ENCODE measurements around the gene NFATC2.
A peak's percentile ranks its signal among the peaks of the same experiment; 100 is the strongest.

Gene NFATC2

DNA sequence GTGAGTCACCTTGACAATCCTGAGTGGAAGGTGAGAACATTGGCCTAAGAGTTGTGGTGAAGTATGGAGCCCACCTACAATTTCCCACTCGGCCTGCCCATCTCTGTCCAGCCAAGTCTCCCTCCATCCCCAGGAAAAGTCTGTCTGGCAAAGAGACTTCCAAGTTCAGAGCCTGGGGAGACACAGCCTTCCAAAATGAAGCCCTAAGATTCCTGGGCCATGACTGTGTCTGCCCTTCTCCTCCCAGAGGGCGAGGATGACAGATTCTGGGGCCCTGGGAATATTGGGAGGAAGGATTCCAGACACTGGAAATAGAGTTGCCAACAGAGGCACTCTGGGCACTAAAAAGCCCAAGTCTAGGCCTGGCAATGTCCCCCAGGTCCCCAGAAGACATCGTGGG lies 176.8 kb downstream of the NFATC2 start:
- Histone ChIP-seq H3K9ac (no peak overlapping the region), H3K36me3 (no peaks in the 10 kb centered on the region), H4K20me1 (no peaks in the 10 kb centered on the region; a peak in 1 of 22 replicates), H3K27ac (no peak overlapping the region), H3K4me3 (no peak overlapping the region), H3K4me2 (no peak overlapping the region), H3K9me3 (replicated peaks in 1 of 11) (peaks cover 24 to 29% (median 26%) of the 10 kb centered on the region in 11 experiments), H3K4me1 (peaks cover 0 to 14% (median 2%) of the 10 kb centered on the region in 10 experiments; a peak in 10 of 20 replicates), H3K27me3 (no peaks in the 10 kb centered on the region)
- TF ChIP-seq Cebpa-rat (IDR thresholded peaks at IDR 0.05): no peak

DNA sequence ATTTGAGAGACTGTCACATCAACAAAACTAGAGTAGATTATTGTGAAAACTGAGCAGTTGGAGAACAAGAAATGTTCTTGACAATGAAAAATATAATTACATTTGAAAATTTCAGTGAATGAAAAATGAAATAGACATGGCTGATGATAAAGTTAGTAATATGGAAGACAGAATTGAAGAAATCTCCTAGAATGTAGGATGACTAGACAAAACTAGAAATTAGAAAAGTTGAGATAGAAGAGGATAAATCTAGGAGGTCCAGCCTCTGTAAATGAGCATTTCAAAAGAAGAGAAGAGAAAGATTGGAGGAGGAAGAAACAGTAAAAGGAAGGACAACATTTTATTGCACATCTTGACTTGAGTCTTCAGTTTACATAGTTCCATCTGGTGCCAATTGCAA lies 178.7 kb downstream of the NFATC2 start:
- TF ChIP-seq Cebpa-rat (IDR thresholded peaks at IDR 0.05): no peak
- Histone ChIP-seq H3K9ac (no peak overlapping the region), H3K36me3 (no peaks in the 10 kb centered on the region), H4K20me1 (peaks cover 0 to 6% (median 0%) of the 10 kb centered on the region in 11 experiments; a peak in 1 of 22 replicates), H3K9me3 (replicated peaks in 1 of 11) (peaks cover 24 to 29% (median 26%) of the 10 kb centered on the region in 11 experiments), H3K4me2 (no peak overlapping the region), H3K4me1 (peaks cover 0 to 25% (median 8%) of the 10 kb centered on the region in 10 experiments; a peak in 12 of 20 replicates), H3K4me3 (no peak overlapping the region), H3K27ac (no peak overlapping the region), H3K27me3 (no peaks in the 10 kb centered on the region)

DNA sequence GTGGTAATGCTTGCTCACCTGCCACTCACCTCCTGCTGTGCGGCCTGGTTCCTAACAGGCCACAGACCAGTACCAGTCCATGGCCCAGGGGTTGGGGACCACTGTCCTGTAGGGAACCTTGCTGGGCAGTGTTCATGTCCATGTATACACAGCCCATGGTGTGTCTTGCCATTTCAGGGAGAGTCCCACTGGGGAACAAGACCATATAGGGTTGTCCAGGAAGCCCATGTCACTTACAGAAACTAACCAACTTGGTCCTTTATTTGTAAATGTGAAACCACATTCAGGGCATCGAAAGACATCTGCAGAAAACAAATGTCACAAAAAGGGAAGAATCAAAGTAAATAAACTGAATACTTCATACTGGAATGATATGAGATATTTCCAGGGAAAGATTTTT lies 179.1 kb downstream of the NFATC2 start:
- no peak overlapping the region for H3K27ac ChIP-seq
- peaks cover 24 to 29% (median 26%) of the 10 kb centered on the region in 11 experiments for H3K9me3 ChIP-seq (replicated peaks in 1 of 11)
- H4K20me1 ChIP-seq: peaks cover 0 to 6% (median 0%) of the 10 kb centered on the region in 11 experiments; a peak in 1 of 22 replicates
- no peaks in the 10 kb centered on the region for H3K27me3 ChIP-seq
- H3K4me1 ChIP-seq: peaks cover 0 to 26% (median 9%) of the 10 kb centered on the region in 10 experiments; a peak in 13 of 20 replicates
- H3K9ac ChIP-seq: no peak overlapping the region
- H3K36me3 ChIP-seq: no peaks in the 10 kb centered on the region
- no peak overlapping the region for H3K4me2 ChIP-seq
- H3K4me3 ChIP-seq: no peak overlapping the region
- TF ChIP-seq Cebpa-rat (IDR thresholded peaks at IDR 0.05): no peak

DNA sequence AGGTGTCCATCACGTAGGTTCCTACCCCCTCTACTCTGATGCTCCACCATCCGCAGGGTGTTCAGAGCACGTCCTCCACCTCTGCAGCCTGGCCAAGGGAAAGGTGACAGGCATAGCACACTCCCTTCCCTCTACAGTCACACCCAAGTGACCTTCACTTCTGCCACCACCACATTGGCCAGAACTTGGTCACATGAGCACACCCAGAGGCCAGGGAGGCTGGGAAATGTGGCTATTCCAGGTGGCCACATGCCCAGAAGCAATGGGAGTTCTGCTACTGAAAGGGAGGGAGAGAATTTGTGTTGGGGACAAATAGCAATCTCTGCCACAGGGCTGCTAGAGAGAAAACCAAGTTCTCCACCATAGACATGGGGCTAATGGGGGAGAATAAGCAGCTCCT lies 180.3 kb downstream of the NFATC2 start:
- Histone ChIP-seq H3K4me3 (no peak overlapping the region), H3K4me1 (peaks cover 0 to 27% (median 9%) of the 10 kb centered on the region in 10 experiments; a peak in 12 of 20 replicates), H4K20me1 (peaks cover 0 to 6% (median 0%) of the 10 kb centered on the region in 11 experiments; a peak in 1 of 22 replicates), H3K9me3 (replicated peaks in 1 of 11) (peaks cover 24 to 29% (median 26%) of the 10 kb centered on the region in 11 experiments), H3K27ac (no peak overlapping the region), H3K36me3 (no peaks in the 10 kb centered on the region), H3K4me2 (no peak overlapping the region), H3K27me3 (no peaks in the 10 kb centered on the region), H3K9ac (no peak overlapping the region)
- TF ChIP-seq Cebpa-rat (IDR thresholded peaks at IDR 0.05): no peak

DNA sequence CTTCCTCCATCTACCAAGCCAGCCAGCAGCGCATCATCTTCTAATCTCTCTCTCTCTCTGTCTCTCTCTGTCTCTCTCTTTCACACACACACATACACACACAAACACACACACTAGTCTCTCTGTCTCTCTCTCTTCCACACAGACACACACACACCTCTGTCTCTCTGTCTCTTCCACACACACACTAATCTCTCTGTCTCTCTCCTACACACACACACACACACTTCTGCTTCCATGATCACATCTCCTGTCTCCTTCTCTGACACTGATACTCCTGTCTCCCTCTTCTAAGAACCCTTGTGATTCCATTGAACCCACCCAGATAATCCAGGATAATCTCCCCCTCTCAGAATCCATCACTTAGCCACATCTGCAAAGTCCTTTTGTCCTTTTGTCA lies 181.3 kb downstream of the NFATC2 start:
- no peak for TF ChIP-seq Cebpa-rat (IDR thresholded peaks at IDR 0.05)
- H3K27ac ChIP-seq: no peak overlapping the region

DNA sequence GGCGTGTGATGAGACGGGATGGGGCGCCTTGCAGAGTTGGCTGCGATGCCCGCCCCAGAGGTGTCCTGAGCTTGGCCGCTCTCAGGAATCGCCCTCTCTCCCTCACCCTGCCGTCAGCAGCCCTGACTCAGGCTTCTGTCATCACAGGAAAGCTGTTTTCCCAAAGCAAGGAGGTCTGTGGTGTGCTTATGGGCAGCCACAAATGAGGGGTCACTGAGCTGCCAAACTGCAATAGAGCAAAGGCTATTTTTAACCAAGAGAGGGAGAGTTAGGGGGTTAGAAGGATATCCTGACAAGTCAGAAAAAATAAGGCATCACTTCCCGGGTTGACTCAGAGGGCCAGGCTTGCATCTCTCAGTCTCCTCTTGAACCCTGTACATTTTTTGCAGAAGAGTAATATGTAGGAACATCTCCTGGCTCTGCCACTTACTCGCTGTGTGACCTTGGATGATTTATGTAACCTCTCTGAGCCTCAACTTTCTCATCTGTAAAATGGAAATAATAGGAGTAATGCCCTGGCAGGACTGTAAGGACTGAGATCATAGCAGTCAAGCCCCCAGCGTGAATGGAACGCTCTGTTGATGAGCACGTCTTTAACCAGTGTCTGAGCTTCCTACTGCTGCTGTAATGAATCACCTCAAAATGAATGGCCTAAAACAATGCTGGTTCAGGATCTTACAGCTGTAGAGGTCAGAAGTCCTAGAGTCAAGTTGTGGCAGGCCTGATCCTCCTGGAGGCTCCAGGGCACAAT lies 181.9 kb downstream of the NFATC2 start:
- Histone ChIP-seq H3K36me3 (no peaks in the 10 kb centered on the region), H3K9me3 (replicated peaks in 1 of 11) (peaks cover 24 to 29% (median 26%) of the 10 kb centered on the region in 11 experiments), H3K27ac (no peak overlapping the region), H4K20me1 (peaks cover 0 to 6% (median 0%) of the 10 kb centered on the region in 11 experiments; a peak in 1 of 22 replicates), H3K27me3 (no peaks in the 10 kb centered on the region), H3K4me1 (peaks cover 0 to 27% (median 9%) of the 10 kb centered on the region in 10 experiments; a peak in 12 of 20 replicates), H3K4me2 (peak overlapping the region in 6 of 11 experiments; percentile 6 to 47 (median 24); a peak in 10 of 22 replicates), H3K9ac (no peak overlapping the region; a peak in 2 of 22 replicates), H3K4me3 (no peak overlapping the region)
- no peak for TF ChIP-seq Cebpa-rat (IDR thresholded peaks at IDR 0.05)

More for the DNA sequence above, 181.3 kb downstream of the NFATC2 start:
- no peaks in the 10 kb centered on the region for H3K36me3 ChIP-seq
- H3K4me1 ChIP-seq: peaks cover 0 to 27% (median 9%) of the 10 kb centered on the region in 10 experiments; a peak in 12 of 20 replicates
- peaks cover 0 to 6% (median 0%) of the 10 kb centered on the region in 11 experiments; a peak in 1 of 22 replicates for H4K20me1 ChIP-seq
- H3K9ac ChIP-seq: no peak overlapping the region
- peak overlapping the region in 5 of 11 experiments; percentile 6 to 47 (median 21); a peak in 4 of 22 replicates for H3K4me2 ChIP-seq
- no peaks in the 10 kb centered on the region for H3K27me3 ChIP-seq
- H3K4me3 ChIP-seq: no peak overlapping the region
- H3K9me3 ChIP-seq (replicated peaks in 1 of 11): peaks cover 24 to 29% (median 26%) of the 10 kb centered on the region in 11 experiments

DNA sequence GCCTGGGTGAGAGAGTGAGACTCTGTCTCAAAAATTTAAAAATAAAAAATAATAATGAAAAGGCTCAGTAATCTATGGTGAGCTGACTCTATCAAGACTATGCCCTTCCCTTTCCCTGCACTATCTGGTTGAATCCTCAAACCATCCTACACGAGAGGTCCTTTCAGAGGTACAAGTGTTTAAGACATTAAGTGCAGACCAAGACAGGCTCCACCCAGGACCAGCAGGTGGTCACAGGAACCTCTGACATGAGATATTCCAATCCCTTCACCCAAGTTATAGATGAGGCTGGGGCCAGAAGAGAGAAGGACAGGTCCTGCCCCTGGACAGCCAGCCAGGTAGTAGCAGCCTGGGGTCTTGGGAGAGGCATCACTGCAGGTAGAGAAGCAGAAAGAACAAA lies 182.6 kb downstream of the NFATC2 start:
- Histone ChIP-seq H3K9ac (no peak overlapping the region; a peak in 1 of 22 replicates), H3K27ac (no peak overlapping the region), H3K4me2 (peak overlapping the region in 4 of 11 experiments; percentile 14 to 47 (median 34); a peak in 3 of 22 replicates), H3K9me3 (replicated peaks in 1 of 11) (peaks cover 24 to 29% (median 26%) of the 10 kb centered on the region in 11 experiments), H3K36me3 (no peaks in the 10 kb centered on the region), H3K4me3 (no peak overlapping the region), H4K20me1 (peaks cover 0 to 6% (median 0%) of the 10 kb centered on the region in 11 experiments; a peak in 1 of 22 replicates), H3K4me1 (peaks cover 0 to 30% (median 9%) of the 10 kb centered on the region in 10 experiments; a peak in 15 of 20 replicates), H3K27me3 (no peaks in the 10 kb centered on the region)
- TF ChIP-seq Cebpa-rat (IDR thresholded peaks at IDR 0.05): no peak

DNA sequence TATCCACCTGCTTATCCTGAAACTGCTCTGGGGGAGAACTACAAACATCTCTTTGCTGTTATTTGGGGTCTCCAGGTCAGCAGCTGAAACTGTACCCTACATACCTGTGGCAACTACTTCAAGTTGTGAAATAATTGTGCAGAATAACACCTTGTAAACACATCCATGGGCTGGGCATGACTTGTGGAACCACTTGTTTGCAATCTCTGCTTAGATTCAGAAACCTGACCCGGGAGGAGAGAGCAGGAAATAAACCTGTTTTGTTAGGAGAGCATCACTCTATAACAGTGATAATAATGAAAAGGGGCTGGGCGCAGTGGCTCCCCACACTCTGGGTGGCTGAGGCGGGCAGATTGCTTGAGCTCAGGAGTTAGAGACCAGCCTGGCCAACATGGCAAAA lies 183.1 kb downstream of the NFATC2 start:
- Histone ChIP-seq H4K20me1 (peaks cover 0 to 6% (median 0%) of the 10 kb centered on the region in 11 experiments; a peak in 1 of 22 replicates), H3K9ac (no peak overlapping the region), H3K27me3 (no peaks in the 10 kb centered on the region), H3K27ac (no peak overlapping the region), H3K36me3 (no peaks in the 10 kb centered on the region), H3K4me1 (peaks cover 0 to 35% (median 12%) of the 10 kb centered on the region in 10 experiments; a peak in 17 of 20 replicates), H3K4me2 (peak overlapping the region in 1 of 11 experiments; percentile 18; a peak in 1 of 22 replicates), H3K4me3 (no peak overlapping the region), H3K9me3 (replicated peaks in 1 of 11) (peaks cover 21 to 24% (median 23%) of the 10 kb centered on the region in 11 experiments)
- no peak for TF ChIP-seq Cebpa-rat (IDR thresholded peaks at IDR 0.05)
